Inflammatory macrophage (primary cell): ENCODE measurements around the gene CEP250.
"Not testable (repeated sequence)": the region's sequence is repeated elsewhere in the genome, so short reads cannot be mapped to it uniquely, and the experiment has no call there.

Source experiments
- DNase-seq, 2 donors: peaks; one replicate each; pipeline ENCODE4 v3.0.0-alpha.2; 2020 to 2022

CEP250 gene

GRCh38 chr20:35457539-35457938 lies 2.1 kb downstream of the CEP250 start:
- DNase-seq = not testable (repeated sequence)

- DNase-seq = no peak
Measured at GRCh38 chr20:35458388-35458787, 3.0 kb downstream of the CEP250 start.

- no peak for DNase-seq
Measured at GRCh38 chr20:35461620-35462019, 6.2 kb downstream of the CEP250 start.

GRCh38 chr20:35462351-35462750 lies 7.0 kb downstream of the CEP250 start:
- no peak for DNase-seq

- DNase-seq = peak; percentile 60 to 63
Measured at GRCh38 chr20:35463455-35464300, 8.3 kb downstream of the CEP250 start.

GRCh38 chr20:35465976-35466375 lies 10.6 kb downstream of the CEP250 start:
- DNase-seq = no peak

GRCh38 chr20:35466856-35467255 lies 11.5 kb downstream of the CEP250 start:
- DNase-seq = no peak

- no peak for DNase-seq
Measured at GRCh38 chr20:35467339-35468224, 12.2 kb downstream of the CEP250 start.

GRCh38 chr20:35468671-35469334 lies 13.4 kb downstream of the CEP250 start:
- no peak for DNase-seq

- no peak for DNase-seq
Measured at GRCh38 chr20:35472209-35472608, 16.8 kb downstream of the CEP250 start.

GRCh38 chr20:35473684-35474083 lies 18.3 kb downstream of the CEP250 start:
- DNase-seq = no peak

GRCh38 chr20:35474303-35474871 lies 19.0 kb downstream of the CEP250 start:
- DNase-seq = no peak

GRCh38 chr20:35476288-35476687 lies 20.9 kb downstream of the CEP250 start:
- DNase-seq = no peak

- DNase-seq = no peak
Measured at GRCh38 chr20:35478804-35479472, 23.5 kb downstream of the CEP250 start.

GRCh38 chr20:35479798-35480197 lies 24.4 kb downstream of the CEP250 start:
- no peak for DNase-seq

GRCh38 chr20:35487479-35487878 lies 32.1 kb downstream of the CEP250 start:
- no peak for DNase-seq

- DNase-seq = no peak
Measured at GRCh38 chr20:35489717-35490116, 34.3 kb downstream of the CEP250 start.

GRCh38 chr20:35490736-35491181 lies 35.4 kb downstream of the CEP250 start:
- peak; percentile 75 to 77 for DNase-seq

- DNase-seq = no peak
Measured at GRCh38 chr20:35491823-35492222, 36.4 kb downstream of the CEP250 start.

GRCh38 chr20:35492352-35492751 lies 37.0 kb downstream of the CEP250 start:
- DNase-seq = no peak

GRCh38 chr20:35496481-35496880 lies 41.1 kb downstream of the CEP250 start:
- DNase-seq = no peak

GRCh38 chr20:35497320-35497719 lies 41.9 kb downstream of the CEP250 start:
- no peak for DNase-seq
